HEK293 (cell line): Measurements from ENCODE around the gene MYOM1.

Experiments used
- CTCF ChIA-PET: fragments of 350-600 bp; formaldehyde crosslinking; extraction: SDS; loops from one replicate; lab custom pipeline; 2021; ENCODE audit warnings: antibody characterized with exemption; lab: Yijun Ruan, JAX
- POLR2A ChIA-PET: fragments of 300-600 bp; formaldehyde crosslinking; extraction: SDS; loops from one replicate; lab custom pipeline; 2020; ENCODE audit warnings: antibody characterized with exemption, inconsistent platforms; lab: Yijun Ruan, JAX
- H3K27ac ChIP-seq: fragments of 200-500 bp; sonication (Bioruptor generic); 2 replicates; pipeline ENCODE4 v1.5.1; 2014; ENCODE audit warnings: low read depth, low read length, control low read depth, inconsistent platforms; ENCODE audit errors: extremely low read depth
- H3K36me3 ChIP-seq, 2 experiments: fragments of 200-500 bp in 1 of 2; sonication (Bioruptor generic) in 1 of 2; 1 replicate in 1 of 2; 2 replicates in 1 of 2; pipeline ENCODE4 v1.5.1; 2014 to 2017; ENCODE audit warnings: inconsistent platforms in 2 of 2, low read length in 2 of 2; ENCODE audit not compliant: control insufficient read depth in 2 of 2, insufficient read depth in 1 of 2
- H3K4me1 ChIP-seq: fragments of 200-500 bp; sonication (Bioruptor generic); 2 replicates; pipeline ENCODE4 v1.5.1; 2014; ENCODE audit warnings: mild to moderate bottlenecking, low read length, inconsistent platforms; ENCODE audit not compliant: control insufficient read depth, insufficient read depth
- H3K4me3 ChIP-seq: 2 replicates; pipeline ENCODE4 v1.5.1; 2011; ENCODE audit warnings: low read depth, mild to moderate bottlenecking, control low read depth, low read length, moderate library complexity
- H3K9me3 ChIP-seq: fragments of 200-500 bp; sonication (Bioruptor generic); 2 replicates; pipeline ENCODE4 v1.5.1; 2014; ENCODE audit warnings: low read depth, low read length, inconsistent platforms; ENCODE audit not compliant: control insufficient read depth, insufficient read depth
- GLIS1 ChIP-seq: fragments of 450-650 bp; formaldehyde crosslinking; IDR thresholded peaks from 2 replicates; pipeline ENCODE4 v1.5.1; 2016; ENCODE audit warnings: missing biosample characterization, missing genetic modification characterization
- HOXA7 ChIP-seq: sonication (generic); formaldehyde crosslinking; IDR thresholded peaks from 2 replicates; pipeline ENCODE4 v1.8.1; 2022; ENCODE audit warnings: missing genetic modification reagents, borderline replicate concordance
- MYNN ChIP-seq: fragments of 450-650 bp; formaldehyde crosslinking; IDR thresholded peaks from 2 replicates; pipeline ENCODE4 v1.5.1; 2016; ENCODE audit warnings: missing biosample characterization, missing genetic modification characterization, borderline replicate concordance
- PRDM1 ChIP-seq: fragments of 450-650 bp; formaldehyde crosslinking; IDR thresholded peaks from 2 replicates; pipeline ENCODE4; 2016; ENCODE audit warnings: missing biosample characterization, missing genetic modification characterization
- SP7 ChIP-seq: fragments of 450-650 bp; formaldehyde crosslinking; IDR thresholded peaks from 2 replicates; pipeline ENCODE4 v1.5.1; 2016; ENCODE audit warnings: missing biosample characterization, missing genetic modification characterization
- YY2 ChIP-seq: fragments of 450-650 bp; formaldehyde crosslinking; IDR thresholded peaks from 2 replicates; pipeline ENCODE4 v1.5.1; 2016; ENCODE audit warnings: missing biosample characterization, missing genetic modification characterization
- ZFHX2 ChIP-seq: fragments of 450-650 bp; formaldehyde crosslinking; conservative IDR thresholded peaks from 2 replicates; pipeline ENCODE4 v1.5.1; 2016; ENCODE audit warnings: missing biosample characterization, missing genetic modification characterization
- ZFP41 ChIP-seq: fragments of 450-650 bp; formaldehyde crosslinking; IDR thresholded peaks from 2 replicates; pipeline ENCODE4 v1.5.1; 2016; ENCODE audit warnings: missing biosample characterization, missing genetic modification characterization, borderline replicate concordance
- ZNF114 ChIP-seq: fragments of 450-650 bp; formaldehyde crosslinking; IDR thresholded peaks from 2 replicates; pipeline ENCODE4 v1.5.0; 2017; ENCODE audit warnings: missing biosample characterization, missing genetic modification characterization
- ZNF121 ChIP-seq: fragments of 450-650 bp; formaldehyde crosslinking; IDR thresholded peaks from 2 replicates; pipeline ENCODE4 v1.5.1; 2016; ENCODE audit warnings: missing biosample characterization, missing genetic modification characterization
- ZNF19 ChIP-seq: fragments of 450-650 bp; formaldehyde crosslinking; IDR thresholded peaks from 2 replicates; pipeline ENCODE4; 2016; ENCODE audit warnings: missing biosample characterization, missing genetic modification characterization, low read depth
- ZNF223 ChIP-seq: fragments of 450-650 bp; formaldehyde crosslinking; IDR thresholded peaks from 2 replicates; pipeline ENCODE4 v1.5.1; 2016; ENCODE audit warnings: missing biosample characterization, missing genetic modification characterization
- ZNF341 ChIP-seq: fragments of 450-650 bp; formaldehyde crosslinking; IDR thresholded peaks from 2 replicates; pipeline ENCODE4; 2016; ENCODE audit warnings: low read depth, missing biosample characterization, missing genetic modification characterization
- ZNF350 ChIP-seq: fragments of 450-650 bp; formaldehyde crosslinking; IDR thresholded peaks from 2 replicates; pipeline ENCODE4 v1.5.0; 2017; ENCODE audit warnings: missing biosample characterization, mild to moderate bottlenecking, missing genetic modification characterization
- ZNF404 ChIP-seq: fragments of 450-650 bp; formaldehyde crosslinking; IDR thresholded peaks from 2 replicates; pipeline ENCODE4 v1.5.1; 2017; ENCODE audit warnings: missing biosample characterization, missing genetic modification characterization
- ZNF423 ChIP-seq: fragments of 450-650 bp; formaldehyde crosslinking; IDR thresholded peaks from 2 replicates; pipeline ENCODE4 v1.5.1; 2016; ENCODE audit warnings: missing biosample characterization, missing genetic modification characterization
- ZNF426 ChIP-seq: fragments of 450-650 bp; formaldehyde crosslinking; IDR thresholded peaks from 2 replicates; pipeline ENCODE4 v1.5.1; 2017; ENCODE audit warnings: missing biosample characterization, missing genetic modification characterization, mild to moderate bottlenecking, inconsistent platforms, moderate library complexity
- ZNF558 ChIP-seq: fragments of 450-650 bp; formaldehyde crosslinking; IDR thresholded peaks from 2 replicates; pipeline ENCODE4 v1.5.1; 2016; ENCODE audit warnings: missing biosample characterization, missing genetic modification characterization
- ZNF561 ChIP-seq: fragments of 450-650 bp; IDR thresholded peaks from 2 replicates; pipeline ENCODE4 v1.5.1; 2018; ENCODE audit warnings: missing biosample characterization, missing genetic modification characterization, borderline replicate concordance
- ZNF571 ChIP-seq: fragments of 450-650 bp; formaldehyde crosslinking; IDR thresholded peaks from 2 replicates; pipeline ENCODE4 v1.5.0; 2017; ENCODE audit warnings: missing biosample characterization, missing genetic modification characterization
- ZNF654 ChIP-seq: fragments of 450-650 bp; formaldehyde crosslinking; IDR thresholded peaks from 2 replicates; pipeline ENCODE4 v1.5.1; 2016; ENCODE audit warnings: low read depth, missing biosample characterization, missing genetic modification characterization
- ZNF76 ChIP-seq: fragments of 450-650 bp; formaldehyde crosslinking; IDR thresholded peaks from 2 replicates; pipeline ENCODE4; 2016; ENCODE audit warnings: low read depth, missing biosample characterization, missing genetic modification characterization, borderline replicate concordance
- ZNF791 ChIP-seq: fragments of 450-650 bp; formaldehyde crosslinking; IDR thresholded peaks from 2 replicates; pipeline ENCODE4 v1.5.1; 2016; ENCODE audit warnings: missing biosample characterization, missing genetic modification characterization
- ZNF837 ChIP-seq: fragments of 450-650 bp; formaldehyde crosslinking; IDR thresholded peaks from 2 replicates; pipeline ENCODE4 v1.5.1; 2016; ENCODE audit warnings: missing biosample characterization, missing genetic modification characterization
- ZSCAN16 ChIP-seq: fragments of 450-650 bp; formaldehyde crosslinking; IDR thresholded peaks from 2 replicates; pipeline ENCODE4 v1.5.1; 2016; ENCODE audit warnings: missing biosample characterization, missing genetic modification characterization
- TF ChIP-seq, protein P1 (sequence below): fragments of 450-650 bp; formaldehyde crosslinking; IDR thresholded peaks from 2 replicates; pipeline ENCODE4 v1.5.1; 2016; ENCODE audit warnings: missing biosample characterization, missing genetic modification characterization

The MYOM1 gene

DNA sequence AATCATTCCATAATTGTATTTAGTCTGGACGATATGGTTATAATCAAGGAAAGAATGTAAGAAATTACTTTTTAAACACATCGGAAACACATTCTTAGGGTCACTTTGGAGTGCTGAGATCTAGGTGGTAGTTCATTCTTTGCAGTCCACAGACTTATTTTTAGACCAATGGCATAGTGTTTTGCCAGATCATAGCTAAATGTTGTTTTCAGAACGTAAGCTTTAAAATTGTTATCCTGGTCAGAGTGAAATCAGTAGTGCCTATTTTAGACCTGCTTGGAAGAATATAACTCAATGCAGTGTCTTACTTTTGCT, 32.2 kb upstream of the MYOM1 start:
- Histone ChIP-seq H3K36me3 (peaks cover 24 to 33% of the 10 kb centered on the region in 2 experiments), H3K9me3 (no peaks in the 10 kb centered on the region), H3K4me3 (no peak overlapping the region), H3K4me1 (peaks cover 10% of the 10 kb centered on the region), H3K27ac (no peak overlapping the region)
- ChIA-PET CTCF (interaction anchor here (0.6 to 0.9 kb wide), 2 partner anchors 633 to 743 kb away, joined by 3 to 7 read pairs; no protein-coding TSS in a partner anchor), POLR2A (interaction anchor here (1.1 to 1.9 kb wide), 2 partner anchors 9 to 13 kb away, joined by 3 to 11 read pairs; partner anchors contain the start of gene MYL12B)
- TF ChIP-seq ZNF350 (tag by site-specific recombination) (no peak), ZNF114 (tag by site-specific recombination) (no peak), ZFP41 (tag by site-specific recombination) (no peak), ZNF558 (no peak), ZNF791 (tag by site-specific recombination) (no peak), YY2 (tag by site-specific recombination) (no peak), ZNF571 (tag by site-specific recombination) (no peak), ZNF76 (tag by site-specific recombination) (no peak), HOXA7 (CRISPR knock-in tag) (no peak), ZNF837 (tag by site-specific recombination) (no peak), ZNF19 (tag by site-specific recombination) (no peak), ZNF341 (tag by site-specific recombination) (no peak), PRDM1 (tag by site-specific recombination) (no peak), ZNF654 (tag by site-specific recombination) (no peak), SP7 (tag by site-specific recombination) (no peak), ZNF426 (tag by site-specific recombination) (no peak), ZNF423 (tag by site-specific recombination) (no peak)

DNA sequence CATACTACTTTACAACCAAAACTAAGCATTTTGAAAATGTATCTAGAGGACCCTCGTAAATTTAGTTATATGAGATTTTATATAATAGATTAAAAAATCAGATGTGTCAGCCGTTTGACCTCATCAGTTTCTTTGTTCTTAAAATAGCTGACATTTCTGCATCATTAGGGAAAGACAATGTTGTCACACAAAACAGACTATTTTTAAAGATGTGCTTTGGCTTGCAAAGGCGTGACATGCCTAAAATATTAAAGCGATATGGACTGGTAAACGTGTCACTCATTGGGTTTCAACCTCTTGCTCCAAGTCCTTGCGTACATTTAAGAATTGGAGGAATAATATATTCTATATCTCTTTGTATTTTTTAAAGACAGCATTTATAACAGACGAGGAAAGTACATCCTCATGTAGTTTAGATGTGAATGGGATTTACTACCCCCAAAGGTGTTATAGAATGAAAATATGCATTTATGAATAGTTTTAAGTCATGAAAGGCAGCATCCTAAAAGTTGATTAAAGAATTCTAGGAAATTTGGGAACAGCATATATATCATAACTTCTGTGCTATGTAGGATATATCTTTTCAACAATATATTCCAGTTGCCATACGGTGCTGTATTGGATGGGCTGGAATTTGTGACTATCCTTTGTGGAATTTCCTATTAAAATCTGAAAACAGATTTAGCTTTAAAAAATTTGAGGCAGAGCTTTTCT, 31.6 kb upstream of the MYOM1 start:
- H3K4me3 ChIP-seq = no peak overlapping the region
- no peak for TF ChIP-seq ZFHX2 (tag by site-specific recombination)
- TF ChIP-seq GLIS1 (tag by site-specific recombination) = no peak
- TF ChIP-seq ZSCAN16 (tag by site-specific recombination) = no peak
- TF ChIP-seq ZNF121 (tag by site-specific recombination) = no peak
- TF ChIP-seq, protein P1, sequence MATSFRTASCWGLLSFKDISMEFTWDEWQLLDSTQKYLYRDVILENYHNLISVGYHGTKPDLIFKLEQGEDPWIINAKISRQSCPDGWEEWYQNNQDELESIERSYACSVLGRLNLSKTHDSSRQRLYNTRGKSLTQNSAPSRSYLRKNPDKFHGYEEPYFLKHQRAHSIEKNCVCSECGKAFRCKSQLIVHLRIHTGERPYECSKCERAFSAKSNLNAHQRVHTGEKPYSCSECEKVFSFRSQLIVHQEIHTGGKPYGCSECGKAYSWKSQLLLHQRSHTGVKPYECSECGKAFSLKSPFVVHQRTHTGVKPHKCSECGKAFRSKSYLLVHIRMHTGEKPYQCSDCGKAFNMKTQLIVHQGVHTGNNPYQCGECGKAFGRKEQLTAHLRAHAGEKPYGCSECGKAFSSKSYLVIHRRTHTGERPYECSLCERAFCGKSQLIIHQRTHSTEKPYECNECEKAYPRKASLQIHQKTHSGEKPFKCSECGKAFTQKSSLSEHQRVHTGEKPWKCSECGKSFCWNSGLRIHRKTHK (tag by site-specific recombination) = no peak
- TF ChIP-seq ZNF426 (tag by site-specific recombination) = no peak
- no peak for TF ChIP-seq ZNF561 (tag by site-specific recombination)
- TF ChIP-seq ZNF791 (tag by site-specific recombination) = no peak
- TF ChIP-seq ZNF404 (tag by site-specific recombination) = no peak
- no peak for TF ChIP-seq MYNN (tag by site-specific recombination)
- TF ChIP-seq ZNF223 = no peak
- TF ChIP-seq, all 188 proteins: peak for 0
- Histone ChIP-seq H3K36me3 (peaks cover 22 to 33% of the 10 kb centered on the region in 2 experiments), H3K27ac (no peak overlapping the region), H3K9me3 (no peaks in the 10 kb centered on the region), H3K4me1 (peaks cover 7% of the 10 kb centered on the region)
- ChIA-PET POLR2A (interaction anchor here (1.1 to 1.9 kb wide), 2 partner anchors 10 to 13 kb away, joined by 3 to 11 read pairs; partner anchors contain the start of gene MYL12B), CTCF (interaction anchor here (0.6 to 0.7 kb wide), 3 partner anchors 155 to 1028 kb away, joined by 3 to 4 read pairs (median 3); no protein-coding TSS in a partner anchor)
